Measurements from ENCODE around the gene NCK2.

- no peak for TF ChIP-seq CTCF (IDR thresholded peaks at IDR 0.05)
- no peak for TF ChIP-seq POLR2A (IDR thresholded peaks at IDR 0.05)
These were observed 12.7 kb downstream of the NCK2 start for GRCh38 chr2:105757433-105757832.

Data from esophagus squamous epithelium (tissue), 4 donors.